Neuronal stem cell (in vitro differentiated cells): ENCODE measurements around the gene FN3KRP.

Experiments
- DNase-seq: peaks from one replicate; pipeline ENCODE4 v3.0.0-alpha.2; 2013; ENCODE audit warnings: low spot score
- H2AFZ ChIP-seq: one replicate; pipeline ENCODE4 v1.6.1; 2013; ENCODE audit warnings: mild to moderate bottlenecking, low read length, inconsistent platforms
- H2AK5ac ChIP-seq: 2 replicates; pipeline ENCODE4 v1.6.1; 2013; ENCODE audit warnings: low read depth, mild to moderate bottlenecking, inconsistent platforms, low read length, moderate library complexity, mixed read lengths
- H2BK120ac ChIP-seq: 2 replicates; pipeline ENCODE4 v1.6.1; 2013; ENCODE audit warnings: low read depth, mild to moderate bottlenecking, inconsistent platforms, low read length, moderate library complexity, mixed read lengths
- H2BK12ac ChIP-seq: one replicate; pipeline ENCODE4 v1.6.1; 2013; ENCODE audit warnings: low read length, inconsistent platforms
- H2BK15ac ChIP-seq: 2 replicates; pipeline ENCODE4 v1.6.1; 2013; ENCODE audit warnings: mild to moderate bottlenecking, low read length, inconsistent platforms, mixed read lengths
- H2BK5ac ChIP-seq: one replicate; pipeline ENCODE4 v1.6.1; 2013; ENCODE audit warnings: inconsistent platforms, mild to moderate bottlenecking, low read length, moderate library complexity
- H3K14ac ChIP-seq: one replicate; pipeline ENCODE4 v1.6.1; 2013; ENCODE audit warnings: low read length, inconsistent platforms
- H3K18ac ChIP-seq: 2 replicates; pipeline ENCODE4 v1.6.1; 2013; ENCODE audit warnings: low read length, inconsistent platforms
- H3K23ac ChIP-seq: 2 replicates; pipeline ENCODE4 v1.6.1; 2013; ENCODE audit warnings: low read depth, mild to moderate bottlenecking, mixed read lengths, low read length, inconsistent platforms; ENCODE audit not compliant: poor library complexity
- H3K27ac ChIP-seq: replicated peaks from 3 replicates; pipeline ENCODE4 v1.5.1; 2013; ENCODE audit warnings: low read length, inconsistent platforms
- H3K27me3 ChIP-seq, 3 experiments: 2 replicates each; pipeline ENCODE4 v1.6.1; 2013; ENCODE audit warnings: low read length in 3 of 3, mild to moderate bottlenecking in 2 of 3, inconsistent platforms in 1 of 3, low read depth in 1 of 3, mixed read lengths in 1 of 3, moderate library complexity in 1 of 3; ENCODE audit not compliant: control insufficient read depth in 3 of 3, insufficient read depth in 3 of 3
- H3K36me3 ChIP-seq, 2 donors: replicated peaks in 1 of 2; 2 replicates each; pipeline ENCODE4 v1.6.1; 2013; ENCODE audit warnings: low read length in 2 of 2; ENCODE audit not compliant: control insufficient read depth in 2 of 2, insufficient read depth in 2 of 2
- H3K4ac ChIP-seq: 2 replicates; pipeline ENCODE4 v1.6.1; 2013; ENCODE audit warnings: inconsistent platforms, mild to moderate bottlenecking, low read length, moderate library complexity
- H3K4me1 ChIP-seq, 2 donors: 1 replicate in 1 of 2; 2 replicates in 1 of 2; pipeline ENCODE4 v1.6.1; 2013; ENCODE audit warnings: low read length in 2 of 2, low read depth in 1 of 2; ENCODE audit not compliant: control insufficient read depth in 2 of 2, insufficient read depth in 1 of 2
- H3K4me2 ChIP-seq: one replicate; pipeline ENCODE4 v1.6.1; 2013; ENCODE audit warnings: mild to moderate bottlenecking, low read length, inconsistent platforms; ENCODE audit not compliant: insufficient read depth, poor library complexity, severe bottlenecking
- H3K4me3 ChIP-seq, 2 donors: 2 replicates each; pipeline ENCODE4 v1.5.1; 2013; ENCODE audit warnings: low read length in 2 of 2, mild to moderate bottlenecking in 2 of 2, inconsistent platforms in 1 of 2, moderate library complexity in 1 of 2
- H3K79me1 ChIP-seq: one replicate; pipeline ENCODE4 v1.6.1; 2013; ENCODE audit warnings: low read depth, mild to moderate bottlenecking, inconsistent platforms, low read length, moderate library complexity
- H3K9ac ChIP-seq: one replicate; pipeline ENCODE4 v1.6.1; 2013; ENCODE audit warnings: mild to moderate bottlenecking, low read depth, low read length, inconsistent platforms; ENCODE audit not compliant: poor library complexity
- H3K9me3 ChIP-seq, 2 donors: replicated peaks in 1 of 2; 2 replicates each; pipeline versions ENCODE3 to v1.6.1; 2013; ENCODE audit warnings: low read length in 2 of 2, mild to moderate bottlenecking in 2 of 2, inconsistent platforms in 1 of 2, low read depth in 1 of 2, mixed read lengths in 1 of 2, moderate library complexity in 1 of 2; ENCODE audit not compliant: control insufficient read depth in 2 of 2, insufficient read depth in 1 of 2
- H4K8ac ChIP-seq: one replicate; pipeline ENCODE4 v1.6.1; 2013; ENCODE audit warnings: low read depth, mild to moderate bottlenecking, inconsistent platforms, low read length, moderate library complexity
- H4K91ac ChIP-seq: one replicate; pipeline ENCODE4 v1.6.1; 2013; ENCODE audit warnings: low read length, low read depth, mild to moderate bottlenecking, inconsistent platforms; ENCODE audit not compliant: poor library complexity
- WGBS, 2 donors: extraction: QIAGEN DNeasy Blood & Tissue Kit; methylation state at CpG; one replicate each; pipeline ENCODE4 v1.1.7; 2013; ENCODE audit warnings: missing lambda C conversion rate in 2 of 2, mixed read lengths in 1 of 2; ENCODE audit not compliant: insufficient read length in 2 of 2, insufficient replicate concordance in 1 of 2; ENCODE audit errors: extremely low coverage in 2 of 2; 5-methylcytosine and 5-hydroxymethylcytosine counted together

The FN3KRP gene

GRCh38 chr17:82703935-82704865, 12.3 kb upstream of the FN3KRP start:
- WGBS, 2 donors: 100% methylated on average over 1 of the region's 38 CpGs; no CpG with 5 or more reads in 1 of the 2 donors
- H3K4me1 ChIP-seq: peaks cover 1 to 3% of the 10 kb centered on the region in 2 donors
- H4K91ac ChIP-seq: no peak overlapping the region
- H3K18ac ChIP-seq: no peak overlapping the region
- H3K27ac ChIP-seq: no peak overlapping the region
- H3K4me3 ChIP-seq: no peak overlapping the region
- H2AFZ ChIP-seq: no peak overlapping the region
- H3K4me2 ChIP-seq: no peak overlapping the region
- peaks cover 0 to 24% (median 10%) of the 10 kb centered on the region in 3 experiments for H3K27me3 ChIP-seq
- no peak overlapping the region for H3K9ac ChIP-seq
- H3K14ac ChIP-seq: no peak overlapping the region
- H3K79me1 ChIP-seq: peaks cover 2% of the 10 kb centered on the region
- H2AK5ac ChIP-seq: peak overlapping the region; percentile 31
- H2BK12ac ChIP-seq: no peak overlapping the region
- no peak for DNase-seq
- no peak overlapping the region for H2BK120ac ChIP-seq
- peaks cover 0 to 4% of the 10 kb centered on the region in 2 donors for H3K9me3 ChIP-seq
- H3K23ac ChIP-seq: peak overlapping the region; percentile 45
- peak overlapping the region; percentile 20 for H2BK5ac ChIP-seq
- H3K4ac ChIP-seq: no peak overlapping the region
- H3K36me3 ChIP-seq: no peaks in the 10 kb centered on the region
- H2BK15ac ChIP-seq: no peak overlapping the region
- H4K8ac ChIP-seq: no peak overlapping the region

- Histone ChIP-seq H3K4ac (no peak overlapping the region), H2BK5ac (no peak overlapping the region), H3K36me3 (no peaks in the 10 kb centered on the region), H4K91ac (no peak overlapping the region), H4K8ac (no peak overlapping the region), H2BK120ac (no peak overlapping the region), H3K4me3 (peak overlapping the region in 1 of 2 donors; percentile 53), H2BK15ac (no peak overlapping the region), H3K23ac (peak overlapping the region; percentile 45), H3K9ac (no peak overlapping the region), H3K18ac (no peak overlapping the region), H2AFZ (no peak overlapping the region), H3K27me3 (peaks cover 0 to 18% (median 4%) of the 10 kb centered on the region in 3 experiments), H3K79me1 (no peaks in the 10 kb centered on the region), H3K9me3 (no peaks in the 10 kb centered on the region), H2BK12ac (no peak overlapping the region), H3K4me1 (no peaks in the 10 kb centered on the region), H3K27ac (no peak overlapping the region), H3K4me2 (no peak overlapping the region), H2AK5ac (peak overlapping the region; percentile 31), H3K14ac (no peak overlapping the region)
- no peak for DNase-seq
- no CpG with 5 or more reads among the region's 13 CpGs for WGBS, 2 donors
These were observed 11.6 kb upstream of the FN3KRP start for GRCh38 chr17:82704886-82705285.

DNA sequence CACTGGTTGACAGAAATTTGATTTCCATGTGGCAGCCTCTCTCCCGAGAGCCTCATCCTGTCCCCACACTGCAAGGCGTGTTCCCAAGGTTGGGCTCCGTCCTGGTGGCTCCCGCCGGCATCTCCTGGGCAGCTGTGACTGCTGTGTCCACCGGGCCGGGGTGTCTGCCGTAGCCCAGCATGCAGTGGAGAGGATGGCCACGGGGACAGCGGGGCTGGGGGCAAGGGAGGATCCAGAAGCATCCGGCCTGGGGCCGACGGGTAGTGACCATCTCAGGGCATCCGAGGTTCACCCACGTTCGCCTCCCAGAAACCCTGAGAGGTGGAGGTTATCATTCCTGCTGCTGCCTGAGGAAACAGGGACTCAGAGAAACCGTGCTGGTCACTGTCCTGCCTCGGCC, 10.8 kb upstream of the FN3KRP start:
- Histone ChIP-seq H3K9ac (no peak overlapping the region), H2AK5ac (peak overlapping the region; percentile 28), H2AFZ (no peak overlapping the region), H3K14ac (no peak overlapping the region), H2BK12ac (peak overlapping the region; percentile 58), H3K36me3 (no peaks in the 10 kb centered on the region), H3K4ac (no peak overlapping the region), H2BK5ac (no peak overlapping the region), H3K27ac (no peak overlapping the region), H2BK120ac (no peak overlapping the region), H3K18ac (peak overlapping the region; percentile 64), H3K4me3 (peak overlapping the region in 1 of 2 donors; percentile 34), H3K4me2 (no peak overlapping the region), H3K4me1 (no peaks in the 10 kb centered on the region), H2BK15ac (peak overlapping the region; percentile 49), H3K23ac (no peak overlapping the region), H3K9me3 (no peaks in the 10 kb centered on the region), H3K27me3 (peaks cover 0 to 12% (median 3%) of the 10 kb centered on the region in 3 experiments), H3K79me1 (no peaks in the 10 kb centered on the region), H4K8ac (no peak overlapping the region), H4K91ac (no peak overlapping the region)
- WGBS, 2 donors: no CpG with 5 or more reads among the region's 18 CpGs
- no peak for DNase-seq

DNA sequence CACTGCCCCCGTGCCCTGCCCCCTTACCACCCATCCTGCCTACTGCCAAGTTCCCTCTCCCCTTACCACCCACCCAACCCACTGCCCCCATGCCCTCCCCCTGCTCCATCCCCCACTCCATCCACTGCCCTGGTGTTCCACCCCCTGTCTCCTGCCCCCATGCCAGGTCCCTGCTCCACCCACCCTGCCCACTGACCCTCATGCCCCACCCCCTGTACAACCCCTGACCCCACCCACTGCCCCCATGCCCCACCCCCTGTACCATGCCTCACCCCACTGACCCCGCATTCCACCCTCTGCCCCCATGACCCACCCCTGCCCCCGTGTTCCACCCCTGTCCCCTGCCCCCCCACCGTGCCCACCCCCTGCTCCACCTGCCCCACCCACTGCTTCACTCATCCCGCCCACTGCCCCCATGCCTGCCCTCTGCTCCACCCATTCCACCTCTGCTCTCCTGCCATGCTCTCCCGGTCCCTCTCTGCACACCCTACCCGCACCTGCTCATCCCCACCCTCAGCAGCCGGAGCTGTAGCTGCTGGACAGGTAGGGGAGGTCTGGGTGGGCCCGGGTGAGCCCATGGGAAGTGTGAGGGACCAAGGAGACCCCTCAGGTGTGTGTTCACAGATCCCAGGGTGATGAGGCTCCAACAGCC, 7.4 kb upstream of the FN3KRP start:
- Histone ChIP-seq H3K36me3 (no peaks in the 10 kb centered on the region), H3K9ac (no peak overlapping the region), H3K79me1 (no peaks in the 10 kb centered on the region), H3K14ac (peak overlapping the region; percentile 5), H2AFZ (peak overlapping the region; percentile 63), H2BK120ac (peak overlapping the region; percentile 74), H2BK5ac (no peak overlapping the region), H3K27me3 (peaks cover 0 to 8% (median 3%) of the 10 kb centered on the region in 3 experiments), H3K23ac (peak overlapping the region; percentile 29), H2BK12ac (no peak overlapping the region), H3K27ac (no peak overlapping the region), H2BK15ac (no peak overlapping the region), H4K91ac (peak overlapping the region; percentile 64), H3K4ac (no peak overlapping the region), H3K4me1 (no peaks in the 10 kb centered on the region), H2AK5ac (no peak overlapping the region), H3K9me3 (peaks cover 0 to 5% of the 10 kb centered on the region in 2 donors), H3K4me2 (no peak overlapping the region), H3K4me3 (no peak overlapping the region), H4K8ac (no peak overlapping the region), H3K18ac (peak overlapping the region; percentile 77)
- WGBS, 2 donors: no CpG with 5 or more reads among the region's 9 CpGs
- DNase-seq: no peak
